ENCODE measurements around the gene ZSWIM2.

DNA sequence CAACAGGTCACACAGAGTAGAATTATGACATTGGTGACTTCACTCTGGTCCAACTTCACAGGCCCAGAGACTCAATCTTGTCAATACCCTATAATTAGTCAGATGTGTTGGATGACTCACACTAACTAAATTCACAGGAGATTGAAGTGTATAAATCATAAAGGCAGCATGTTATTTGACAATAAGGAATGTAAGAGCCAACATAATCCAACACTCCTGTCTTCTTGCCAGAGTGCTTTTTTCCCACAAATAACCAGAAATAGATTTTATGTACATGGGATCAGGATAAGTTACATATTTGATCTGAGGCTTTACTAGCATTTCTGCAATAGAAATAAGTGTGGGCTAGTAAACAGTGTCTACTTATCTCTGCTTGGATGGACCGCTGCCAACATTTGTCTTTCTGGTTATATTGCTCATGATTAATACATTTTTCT is 42.2 kb upstream of the ZSWIM2 start:
- TF ChIP-seq, protein P1, sequence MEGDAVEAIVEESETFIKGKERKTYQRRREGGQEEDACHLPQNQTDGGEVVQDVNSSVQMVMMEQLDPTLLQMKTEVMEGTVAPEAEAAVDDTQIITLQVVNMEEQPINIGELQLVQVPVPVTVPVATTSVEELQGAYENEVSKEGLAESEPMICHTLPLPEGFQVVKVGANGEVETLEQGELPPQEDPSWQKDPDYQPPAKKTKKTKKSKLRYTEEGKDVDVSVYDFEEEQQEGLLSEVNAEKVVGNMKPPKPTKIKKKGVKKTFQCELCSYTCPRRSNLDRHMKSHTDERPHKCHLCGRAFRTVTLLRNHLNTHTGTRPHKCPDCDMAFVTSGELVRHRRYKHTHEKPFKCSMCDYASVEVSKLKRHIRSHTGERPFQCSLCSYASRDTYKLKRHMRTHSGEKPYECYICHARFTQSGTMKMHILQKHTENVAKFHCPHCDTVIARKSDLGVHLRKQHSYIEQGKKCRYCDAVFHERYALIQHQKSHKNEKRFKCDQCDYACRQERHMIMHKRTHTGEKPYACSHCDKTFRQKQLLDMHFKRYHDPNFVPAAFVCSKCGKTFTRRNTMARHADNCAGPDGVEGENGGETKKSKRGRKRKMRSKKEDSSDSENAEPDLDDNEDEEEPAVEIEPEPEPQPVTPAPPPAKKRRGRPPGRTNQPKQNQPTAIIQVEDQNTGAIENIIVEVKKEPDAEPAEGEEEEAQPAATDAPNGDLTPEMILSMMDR (conservative IDR thresholded peaks at IDR 0.05; ENCODE audit: low read depth, low read length): no peak
- no peak for TF ChIP-seq EZH2 (IDR thresholded peaks at IDR 0.05; ENCODE audit: low read length, unreplicated experiment)

Measured in PC-3 (cell line).